Caco-2 (cell line): Measurements from ENCODE around the gene CAMK2G. TPM values are rescaled to one million over a fixed set of nuclear protein-coding genes. Genes with fewer than 3 reads are reported as not detected.
"Not testable (repeated sequence)": the region's sequence is repeated elsewhere in the genome, so short reads cannot be mapped to it uniquely, and the experiment has no call there.

ENCODE experiments used
- BruUV-seq: library from RNA; stranded (reverse); fragments of 400-500 nt; replicated peaks from 2 replicates; lab custom pipeline; 2021; lab: Mats Ljungman, UMichigan
- CTCF ChIA-PET: fragments of 300-600 bp; sonication (Branson Sonifier 250); formaldehyde crosslinking; loops from one replicate; lab custom pipeline; 2022; ENCODE audit warnings: antibody characterized with exemption; lab: Charles Lee
- POLR2A ChIA-PET: fragments of 300-600 bp; sonication (Branson Sonifier 250); formaldehyde crosslinking; loops from one replicate; lab custom pipeline; 2022; ENCODE audit warnings: antibody characterized with exemption; lab: Charles Lee
- DNase-seq, 2 experiments: peaks; one replicate each; pipeline versions ENCODE4 v3.0.0 to v3.0.0-alpha.2; 2020 to 2022
- H3K27me3 ChIP-seq: replicated peaks from 2 replicates; pipeline ENCODE4 v1.6.0; 2011; ENCODE audit warnings: low read length; ENCODE audit not compliant: control insufficient read depth, insufficient read depth
- H3K36me3 ChIP-seq: 2 replicates; pipeline ENCODE4 v1.5.1; 2011; ENCODE audit warnings: low read length; ENCODE audit not compliant: control insufficient read depth, insufficient read depth
- H3K4me1 ChIP-seq: fragments of 250-450 bp; sonication (Bioruptor Pico); 2 replicates; pipeline ENCODE4 v1.5.1; 2020; ENCODE audit warnings: mild to moderate bottlenecking
- H3K4me3 ChIP-seq: 2 replicates; pipeline ENCODE4 v1.5.1; 2011; ENCODE audit warnings: low read depth, mild to moderate bottlenecking, control low read depth, low read length
- H3K9me3 ChIP-seq: fragments of 250-450 bp; sonication (Bioruptor Pico); 2 replicates; pipeline ENCODE4 v1.5.1; 2020; ENCODE audit warnings: mild to moderate bottlenecking, moderate library complexity
- H3K27ac Mint-ChIP-seq: one replicate; pipeline ENCODE4 v1.8.0; 2022; ENCODE audit warnings: mixed read lengths; ENCODE audit not compliant: unreplicated experiment
- H3K27me3 Mint-ChIP-seq: one replicate; pipeline ENCODE4 v1.8.0; 2022; ENCODE audit warnings: mixed read lengths; ENCODE audit not compliant: insufficient read depth, unreplicated experiment
- H3K36me3 Mint-ChIP-seq: one replicate; pipeline ENCODE4 v1.8.0; 2022; ENCODE audit warnings: mild to moderate bottlenecking, mixed read lengths; ENCODE audit not compliant: insufficient read depth, unreplicated experiment
- H3K4me1 Mint-ChIP-seq: one replicate; pipeline ENCODE4 v1.8.0; 2022; ENCODE audit warnings: low read depth, mixed read lengths; ENCODE audit not compliant: unreplicated experiment
- H3K4me3 Mint-ChIP-seq: one replicate; pipeline ENCODE4 v1.8.0; 2022; ENCODE audit warnings: mild to moderate bottlenecking, moderate library complexity, mixed read lengths; ENCODE audit not compliant: unreplicated experiment
- H3K9me3 Mint-ChIP-seq: one replicate; pipeline ENCODE4 v1.8.0; 2022; ENCODE audit warnings: mixed read lengths; ENCODE audit not compliant: unreplicated experiment
- intact Hi-C: fragments of 100-400 bp; cut with micrococcal nuclease; formaldehyde crosslinking; loops from one replicate; pipeline ENCODE4 v1.10.0; 2022; ENCODE audit not compliant: unreplicated experiment
- total RNA-seq: library from RNA; stranded (reverse); gene quantifications from 2 replicates; pipeline ENCODE4 v1.2.3, GENCODE V29; 2022
- TF ChIP-seq, protein P1 (sequence below), 2 experiments: fragments of 200-600 bp in 1 of 2; IDR thresholded peaks; 1 replicate in 1 of 2; 2 replicates in 1 of 2; pipeline versions ENCODE4 v1.5.1 to v1.8.0; 2011 to 2022; ENCODE audit warnings: antibody characterized with exemption in 1 of 2, control low read depth in 1 of 2, inconsistent platforms in 1 of 2, low read depth in 1 of 2, low read length in 1 of 2, mild to moderate bottlenecking in 1 of 2, moderate library complexity in 1 of 2; ENCODE audit not compliant: insufficient read depth in 1 of 2, severe bottlenecking in 1 of 2, unreplicated experiment in 1 of 2

CAMK2G gene
- total RNA-seq, 1 experiment from 2014 or later = 78.8 TPM

GRCh38 chr10:73920089-73920488, 45.7 kb upstream of the CAMK2G start:
- H3K36me3 Mint-ChIP-seq = no peaks in the 10 kb centered on the region
- H3K4me1 Mint-ChIP-seq = peaks cover 6% of the 10 kb centered on the region
- no peaks in the 10 kb centered on the region for H3K36me3 ChIP-seq
- H3K4me3 Mint-ChIP-seq = no peak overlapping the region
- no peaks in the 10 kb centered on the region for H3K9me3 ChIP-seq
- CTCF ChIA-PET = interaction anchor here (0.7 kb wide), 1 partner anchor 139 kb away, joined by 3 read pairs; no protein-coding TSS in a partner anchor
- intact Hi-C loops = no loop called here
- POLR2A ChIA-PET = no interaction called here
- BruUV-seq = no TSS peak
- H3K27me3 Mint-ChIP-seq = no peaks in the 10 kb centered on the region
- no peak overlapping the region for H3K27ac Mint-ChIP-seq
- no peaks in the 10 kb centered on the region for H3K27me3 ChIP-seq
- no peaks in the 10 kb centered on the region for H3K4me1 ChIP-seq
- TF ChIP-seq, protein P1, sequence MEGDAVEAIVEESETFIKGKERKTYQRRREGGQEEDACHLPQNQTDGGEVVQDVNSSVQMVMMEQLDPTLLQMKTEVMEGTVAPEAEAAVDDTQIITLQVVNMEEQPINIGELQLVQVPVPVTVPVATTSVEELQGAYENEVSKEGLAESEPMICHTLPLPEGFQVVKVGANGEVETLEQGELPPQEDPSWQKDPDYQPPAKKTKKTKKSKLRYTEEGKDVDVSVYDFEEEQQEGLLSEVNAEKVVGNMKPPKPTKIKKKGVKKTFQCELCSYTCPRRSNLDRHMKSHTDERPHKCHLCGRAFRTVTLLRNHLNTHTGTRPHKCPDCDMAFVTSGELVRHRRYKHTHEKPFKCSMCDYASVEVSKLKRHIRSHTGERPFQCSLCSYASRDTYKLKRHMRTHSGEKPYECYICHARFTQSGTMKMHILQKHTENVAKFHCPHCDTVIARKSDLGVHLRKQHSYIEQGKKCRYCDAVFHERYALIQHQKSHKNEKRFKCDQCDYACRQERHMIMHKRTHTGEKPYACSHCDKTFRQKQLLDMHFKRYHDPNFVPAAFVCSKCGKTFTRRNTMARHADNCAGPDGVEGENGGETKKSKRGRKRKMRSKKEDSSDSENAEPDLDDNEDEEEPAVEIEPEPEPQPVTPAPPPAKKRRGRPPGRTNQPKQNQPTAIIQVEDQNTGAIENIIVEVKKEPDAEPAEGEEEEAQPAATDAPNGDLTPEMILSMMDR (IDR thresholded peaks at IDR 0.05; ENCODE audit: insufficient read depth in 1 of 2, low read depth in 1 of 2, low read length in 1 of 2, severe bottlenecking in 1 of 2, unreplicated experiment in 1 of 2) = no peak
- H3K9me3 Mint-ChIP-seq = no peaks in the 10 kb centered on the region
- no peak overlapping the region for H3K4me3 ChIP-seq
- DNase-seq = no peak

DNA sequence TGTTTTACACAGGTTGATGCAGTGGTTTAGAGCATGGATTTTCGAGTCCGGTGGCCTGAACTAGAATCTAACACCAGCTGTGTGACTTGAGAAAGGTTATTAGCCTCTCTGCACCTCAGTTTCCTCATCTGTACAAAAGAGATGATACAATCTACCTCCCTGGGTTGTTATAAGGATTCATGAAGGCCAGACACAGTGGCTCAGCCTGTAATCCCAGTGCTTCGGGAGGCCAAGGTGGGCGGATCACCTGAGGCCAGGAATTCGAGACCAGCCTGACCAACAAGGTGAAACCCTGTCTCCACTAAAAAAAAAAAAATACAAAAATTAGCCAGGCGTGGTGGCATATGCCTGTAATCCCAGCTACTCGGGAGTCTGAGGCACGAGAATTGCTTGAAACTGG, 45.1 kb upstream of the CAMK2G start:
- H3K27ac Mint-ChIP-seq, BruUV-seq, H3K4me1 Mint-ChIP-seq, H3K4me3 ChIP-seq, H3K9me3 ChIP-seq, DNase-seq, H3K4me1 ChIP-seq, H3K27me3 ChIP-seq, intact Hi-C loops, POLR2A ChIA-PET, H3K27me3 Mint-ChIP-seq, H3K9me3 Mint-ChIP-seq, H3K36me3 ChIP-seq, H3K4me3 Mint-ChIP-seq, H3K36me3 Mint-ChIP-seq: not testable (repeated sequence)
- CTCF ChIA-PET = interaction anchor here (0.6 to 0.7 kb wide), 2 partner anchors 30 to 139 kb away, joined by 3 to 7 read pairs; no protein-coding TSS in a partner anchor

- Mint-ChIP-seq H3K27me3 (no peaks in the 10 kb centered on the region), H3K4me1 (no peaks in the 10 kb centered on the region), H3K4me3 (no peak overlapping the region), H3K36me3 (no peaks in the 10 kb centered on the region), H3K27ac (no peak overlapping the region), H3K9me3 (no peaks in the 10 kb centered on the region)
- Histone ChIP-seq H3K36me3 (no peaks in the 10 kb centered on the region), H3K4me3 (no peak overlapping the region), H3K4me1 (no peaks in the 10 kb centered on the region), H3K9me3 (no peaks in the 10 kb centered on the region), H3K27me3 (no peaks in the 10 kb centered on the region)
- TF ChIP-seq, protein P1 (IDR thresholded peaks at IDR 0.05; ENCODE audit: insufficient read depth in 1 of 2, low read depth in 1 of 2, low read length in 1 of 2, severe bottlenecking in 1 of 2, unreplicated experiment in 1 of 2) = no peak
- no TSS peak for BruUV-seq
- ChIA-PET CTCF (interaction anchor here (0.6 kb wide), 1 partner anchor 60 kb away, joined by 6 read pairs; no protein-coding TSS in a partner anchor), POLR2A (no interaction called here)
- DNase-seq = no peak
- intact Hi-C loops = no loop called here
These were observed 43.4 kb upstream of the CAMK2G start for GRCh38 chr10:73917566-73918305.
